ENCODE results near the gene TXLNA.

DNA sequence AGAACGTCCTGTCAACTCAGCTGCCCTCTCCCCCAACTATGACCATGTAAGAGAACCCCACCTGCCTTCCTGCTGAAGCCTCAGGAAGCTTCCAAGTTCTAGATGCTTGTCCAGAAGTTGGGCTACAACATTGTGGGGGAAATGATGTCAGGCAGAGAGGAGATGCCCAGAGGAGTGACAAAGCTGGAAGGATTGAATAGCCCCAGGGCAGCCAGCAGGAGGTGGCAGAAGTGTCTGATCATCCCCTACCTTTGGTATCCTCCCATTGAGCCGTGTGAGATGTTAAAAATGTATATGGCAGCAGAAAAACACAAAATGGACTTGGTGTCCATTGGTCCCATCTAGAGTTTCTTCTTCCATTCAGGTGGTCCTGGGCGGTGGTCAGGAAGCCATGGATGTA lies 49.3 kb downstream of the TXLNA start:
- TF ChIP-seq CTCF (optimal IDR thresholded peaks at IDR 0.05 in 1 of 3, IDR thresholded peaks at IDR 0.05 in 1 of 3, conservative IDR thresholded peaks at IDR 0.05 in 1 of 3; ENCODE audit: extremely low read depth in 1 of 3, insufficient read depth in 2 of 3, low read length in 3 of 3) (no peak), EZH2 (IDR thresholded peaks at IDR 0.05; ENCODE audit: low read length) (no peak)

Data from keratinocyte (primary cell).